Brain microvascular endothelial cell (primary cell): ENCODE data around the gene PTHLH.

Experiments used
- DNase-seq: peaks from one replicate; pipeline ENCODE4 v3.0.0-alpha.2; 2020
- H3K27ac ChIP-seq: fragments of 250-450 bp; sonication (Bioruptor Pico); 2 replicates; pipeline ENCODE4 v1.5.1; 2020; ENCODE audit warnings: mild to moderate bottlenecking, moderate library complexity
- H3K27me3 ChIP-seq: fragments of 250-450 bp; sonication (Bioruptor Pico); replicated peaks from 2 replicates; pipeline ENCODE4 v1.5.1; 2020; ENCODE audit warnings: mild to moderate bottlenecking
- H3K36me3 ChIP-seq: fragments of 250-450 bp; sonication (Bioruptor Pico); replicated peaks from 2 replicates; pipeline ENCODE4 v1.5.1; 2020; ENCODE audit warnings: mild to moderate bottlenecking
- H3K4me3 ChIP-seq: 2 replicates; pipeline ENCODE4 v1.5.1; 2011; ENCODE audit warnings: low read depth, mild to moderate bottlenecking, control low read depth, low read length, moderate library complexity
- in situ Hi-C: cut with HindIII; loops from 2 replicates; pipeline ENCODE4 v1.10.0; 2017; ENCODE audit warnings: low sequenced_read_pairs, low pct_ligation_motif_present
- TF ChIP-seq, protein P1 (sequence below): IDR thresholded peaks from 2 replicates; pipeline ENCODE4 v1.5.1; 2011; ENCODE audit warnings: low read depth, mild to moderate bottlenecking, moderate library complexity, low read length, control low read depth, inconsistent platforms; ENCODE audit errors: missing control alignments

Gene PTHLH

DNA sequence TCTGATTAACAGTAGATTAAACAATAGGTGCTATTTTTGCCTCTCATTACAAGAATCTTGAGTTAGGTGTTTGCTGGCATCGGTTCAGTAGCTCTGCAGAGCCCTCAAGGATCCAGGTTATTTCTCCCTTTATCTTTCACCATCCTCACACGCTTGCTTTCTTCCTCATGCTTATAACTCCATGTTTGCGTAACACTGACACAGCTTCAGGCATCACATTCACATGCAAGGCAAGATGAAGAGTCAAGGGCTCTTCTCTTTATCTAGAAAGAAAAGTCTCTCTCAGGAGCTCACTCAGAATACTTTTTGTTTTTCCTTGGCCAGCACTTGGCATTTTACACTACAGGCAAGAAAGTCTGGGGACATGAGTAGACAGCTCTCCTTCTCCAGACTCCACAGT, 24.2 kb upstream of the PTHLH start:
- Histone ChIP-seq H3K27ac (no peak overlapping the region), H3K4me3 (no peak overlapping the region), H3K27me3 (no peaks in the 10 kb centered on the region), H3K36me3 (no peaks in the 10 kb centered on the region)
- in situ Hi-C loops, result no loop called here
- TF ChIP-seq, protein P1, sequence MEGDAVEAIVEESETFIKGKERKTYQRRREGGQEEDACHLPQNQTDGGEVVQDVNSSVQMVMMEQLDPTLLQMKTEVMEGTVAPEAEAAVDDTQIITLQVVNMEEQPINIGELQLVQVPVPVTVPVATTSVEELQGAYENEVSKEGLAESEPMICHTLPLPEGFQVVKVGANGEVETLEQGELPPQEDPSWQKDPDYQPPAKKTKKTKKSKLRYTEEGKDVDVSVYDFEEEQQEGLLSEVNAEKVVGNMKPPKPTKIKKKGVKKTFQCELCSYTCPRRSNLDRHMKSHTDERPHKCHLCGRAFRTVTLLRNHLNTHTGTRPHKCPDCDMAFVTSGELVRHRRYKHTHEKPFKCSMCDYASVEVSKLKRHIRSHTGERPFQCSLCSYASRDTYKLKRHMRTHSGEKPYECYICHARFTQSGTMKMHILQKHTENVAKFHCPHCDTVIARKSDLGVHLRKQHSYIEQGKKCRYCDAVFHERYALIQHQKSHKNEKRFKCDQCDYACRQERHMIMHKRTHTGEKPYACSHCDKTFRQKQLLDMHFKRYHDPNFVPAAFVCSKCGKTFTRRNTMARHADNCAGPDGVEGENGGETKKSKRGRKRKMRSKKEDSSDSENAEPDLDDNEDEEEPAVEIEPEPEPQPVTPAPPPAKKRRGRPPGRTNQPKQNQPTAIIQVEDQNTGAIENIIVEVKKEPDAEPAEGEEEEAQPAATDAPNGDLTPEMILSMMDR, result no peak
- DNase-seq, result no peak

DNA sequence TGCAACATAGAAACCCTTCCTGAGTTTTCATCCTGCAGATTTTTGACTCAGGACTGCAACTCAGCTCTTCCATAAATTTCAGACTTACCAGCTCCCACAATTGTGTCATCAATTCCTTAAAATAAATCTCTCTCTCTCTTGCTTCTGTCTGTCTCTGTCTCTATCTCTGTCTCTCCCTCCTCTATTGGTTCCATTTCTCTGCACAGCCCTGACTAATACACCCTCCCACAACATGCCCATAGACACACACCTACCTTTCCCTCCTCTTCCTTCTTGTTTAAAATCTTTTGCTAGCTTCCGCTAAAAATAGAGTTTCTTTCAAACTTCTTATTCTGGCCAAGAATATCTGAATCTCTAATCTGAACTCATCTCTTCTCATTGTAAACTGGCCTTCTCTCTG, 22.9 kb upstream of the PTHLH start:
- H3K27me3 ChIP-seq, result no peaks in the 10 kb centered on the region
- H3K36me3 ChIP-seq, result no peaks in the 10 kb centered on the region
- in situ Hi-C loops, result no loop called here
- H3K4me3 ChIP-seq, result no peak overlapping the region
- TF ChIP-seq, protein P1, result no peak
- H3K27ac ChIP-seq, result no peak overlapping the region
- DNase-seq, result no peak

DNA sequence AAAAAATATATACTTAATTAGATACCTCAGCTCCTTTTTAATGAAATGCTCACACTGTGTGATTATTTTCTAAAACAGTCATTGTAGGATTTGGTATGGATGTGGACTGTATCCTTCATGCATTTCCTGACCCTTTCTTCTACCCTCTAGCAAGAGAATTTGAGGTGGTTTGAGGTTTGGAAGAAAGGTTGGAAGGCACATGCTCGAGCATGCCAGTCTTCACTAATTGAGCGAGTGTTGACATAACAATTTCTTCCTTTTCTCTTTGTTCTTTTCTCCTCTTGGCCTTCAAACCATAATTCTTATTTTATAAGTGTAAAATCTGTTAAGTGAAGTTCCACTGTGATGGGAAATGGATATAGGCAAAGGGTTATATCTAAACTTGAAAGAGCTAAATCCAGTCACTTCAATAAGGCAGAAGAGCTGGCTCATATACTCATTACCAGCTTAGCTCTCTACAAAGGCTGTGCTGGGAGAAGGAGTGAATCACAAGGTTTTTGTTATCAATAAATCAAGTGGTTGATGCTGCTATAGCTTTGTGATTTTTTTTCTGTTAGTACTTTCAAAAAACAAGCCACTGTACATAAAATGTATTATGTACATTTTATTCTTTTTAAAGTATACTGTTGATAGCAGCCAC, 16.2 kb upstream of the PTHLH start:
- Histone ChIP-seq H3K4me3 (no peak overlapping the region), H3K27me3 (no peaks in the 10 kb centered on the region), H3K36me3 (no peaks in the 10 kb centered on the region), H3K27ac (no peak overlapping the region)
- no peak for DNase-seq
- in situ Hi-C loops, result no loop called here
- TF ChIP-seq, protein P1, result no peak

DNA sequence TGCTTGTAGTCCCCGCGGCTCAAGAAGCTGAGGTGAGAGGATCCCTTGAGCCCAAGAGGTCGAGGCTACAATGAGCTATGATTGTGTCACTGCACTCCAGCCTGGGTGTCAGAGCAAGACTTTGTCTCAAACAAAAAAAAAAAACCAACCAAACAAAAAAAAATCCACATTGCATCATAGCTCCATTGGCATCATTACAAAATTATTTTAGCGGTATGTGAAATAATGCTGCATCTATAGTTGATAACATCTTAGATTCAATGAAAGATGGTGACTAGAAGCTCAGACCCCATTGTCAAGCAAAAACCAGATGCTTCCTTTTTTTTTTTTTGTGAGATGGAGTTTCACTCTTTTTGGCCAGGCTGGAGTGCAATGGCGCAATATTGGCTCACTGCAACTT, 14.8 kb upstream of the PTHLH start:
- H3K27ac ChIP-seq, result no peak overlapping the region
- H3K36me3 ChIP-seq, result no peaks in the 10 kb centered on the region
- TF ChIP-seq, protein P1, result no peak
- in situ Hi-C loops, result no loop called here
- no peak overlapping the region for H3K4me3 ChIP-seq
- H3K27me3 ChIP-seq, result no peaks in the 10 kb centered on the region
- DNase-seq, result no peak

DNA sequence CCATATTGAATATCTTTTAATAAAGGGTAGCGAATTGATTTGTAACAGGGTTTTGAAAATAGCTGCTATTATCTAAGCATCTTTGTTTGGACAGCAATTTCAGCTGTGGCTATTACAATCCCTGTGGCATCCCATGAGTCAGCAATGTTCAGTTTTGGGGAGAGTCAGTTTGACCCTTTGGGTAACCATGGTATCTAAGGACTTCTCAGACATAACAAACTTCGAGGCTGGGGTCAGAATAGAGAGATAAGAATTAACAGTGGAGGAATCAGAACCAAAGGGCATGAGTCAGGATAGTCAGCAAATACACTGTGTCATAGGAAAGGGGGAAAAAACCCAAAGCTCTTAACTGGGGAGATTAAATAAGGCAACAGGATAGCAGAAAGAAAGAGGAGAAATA, 11.7 kb upstream of the PTHLH start:
- peak; percentile 97 for DNase-seq
- TF ChIP-seq, protein P1, result no peak
- Histone ChIP-seq H3K27ac (peak overlapping the region; percentile 73), H3K27me3 (no peaks in the 10 kb centered on the region), H3K4me3 (no peak overlapping the region), H3K36me3 (no peaks in the 10 kb centered on the region)
- in situ Hi-C loops, result no loop called here

DNA sequence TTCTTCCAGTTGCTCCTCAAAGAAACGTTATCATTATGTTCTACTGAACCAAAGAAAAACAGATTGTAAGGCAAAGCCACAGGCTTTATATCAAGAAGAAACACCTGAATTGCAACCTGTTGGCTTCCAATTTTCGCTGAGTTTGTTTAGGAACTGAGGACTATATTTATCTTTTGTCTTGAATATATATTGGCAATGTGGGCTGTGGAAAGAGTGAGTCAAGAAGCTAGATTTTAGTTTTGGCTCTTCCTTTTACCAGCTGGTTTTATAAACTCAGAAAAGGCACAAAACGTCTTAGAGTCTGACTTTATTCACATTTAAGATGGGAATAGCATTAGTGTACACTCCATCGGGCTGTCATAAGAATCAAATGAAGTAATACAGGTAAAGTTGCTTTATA, 10.4 kb upstream of the PTHLH start:
- TF ChIP-seq, protein P1, result no peak
- Histone ChIP-seq H3K27me3 (no peaks in the 10 kb centered on the region), H3K36me3 (no peaks in the 10 kb centered on the region), H3K27ac (no peak overlapping the region), H3K4me3 (no peak overlapping the region)
- DNase-seq, result no peak
- in situ Hi-C loops, result no loop called here
